Stimulated activated naive CD4-positive, alpha-beta T cell (primary cell): ENCODE results near the gene TMEM89.

Experiments
- DNase-seq, 6 experiments: peaks; one replicate each; lab custom pipeline; 2025; lab: John Stamatoyannopoulos, UW

TMEM89 gene

DNA sequence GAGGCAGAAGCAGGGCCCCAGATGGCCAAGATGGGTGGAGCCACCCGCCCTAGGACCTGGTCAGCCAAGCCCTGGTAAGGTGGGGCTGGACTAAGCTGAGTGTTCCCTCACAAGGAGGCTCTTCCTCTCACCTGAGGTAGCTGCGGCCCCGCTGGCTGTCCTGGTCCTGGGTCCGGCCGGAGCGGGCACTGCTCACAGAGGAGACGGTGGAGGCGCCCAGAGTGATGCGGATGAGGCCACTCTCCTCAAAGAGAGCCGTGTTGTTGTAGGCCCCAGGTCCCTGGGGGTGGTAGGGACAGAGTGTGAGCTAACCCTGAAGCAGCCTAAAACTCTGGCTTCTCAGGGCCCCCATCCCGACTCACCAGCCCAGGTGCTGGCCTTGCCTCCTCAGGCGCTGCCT is 21.0 kb upstream of the TMEM89 start:
- DNase-seq = no peak

DNA sequence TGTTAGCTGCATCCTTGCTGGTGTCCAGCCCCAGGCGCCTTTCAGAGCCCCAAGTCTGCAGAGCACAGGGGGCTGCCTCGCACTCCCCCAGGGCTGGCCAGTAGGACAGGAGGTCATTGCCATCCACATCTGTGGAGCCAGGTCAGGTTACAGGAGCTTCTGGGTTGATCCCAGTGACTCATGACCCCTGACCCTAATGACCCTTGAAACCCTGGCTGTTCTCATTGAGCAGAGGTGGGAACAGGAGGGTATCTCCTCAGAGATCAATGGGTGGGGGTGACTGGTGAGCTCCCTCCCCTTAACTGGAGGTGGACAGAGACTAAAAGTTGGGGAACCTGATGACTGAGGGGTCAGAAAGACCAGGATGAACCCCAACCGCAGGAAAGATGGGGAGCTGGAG is 19.8 kb upstream of the TMEM89 start:
- no peak for DNase-seq

DNA sequence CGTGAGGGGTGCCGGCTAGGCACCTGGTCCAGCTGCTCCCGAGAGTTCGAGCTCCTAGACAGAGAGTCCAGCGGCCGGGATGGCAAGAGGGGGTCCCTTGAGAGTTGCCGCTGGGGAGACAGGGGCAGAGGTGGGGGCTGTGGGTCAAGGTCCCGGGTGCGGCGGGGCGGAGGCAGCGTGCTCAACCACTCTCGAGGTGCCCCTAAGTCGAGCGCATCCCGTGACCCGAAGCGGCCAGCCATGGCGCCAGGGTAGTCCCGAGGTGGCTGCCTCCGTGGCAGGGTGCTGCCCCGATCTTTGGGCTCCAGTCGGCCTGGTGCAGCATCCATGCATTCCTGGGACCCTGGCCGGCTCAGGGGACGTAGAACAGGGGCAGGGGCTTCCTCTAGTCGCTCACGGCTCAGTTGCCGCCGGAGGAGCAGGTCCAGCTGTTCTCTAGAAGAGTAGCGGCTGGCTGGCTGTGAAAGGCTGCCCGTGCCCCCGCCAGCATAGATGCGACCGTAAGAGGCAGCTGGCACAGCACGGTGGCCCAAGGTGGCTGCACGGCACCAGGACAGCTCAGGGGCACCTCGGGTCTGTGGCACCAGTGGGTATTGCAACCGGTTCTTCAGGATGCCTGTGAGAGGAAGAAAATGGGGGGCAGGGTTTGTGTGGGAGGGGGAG is 18.5 kb upstream of the TMEM89 start:
- no peak for DNase-seq

DNA sequence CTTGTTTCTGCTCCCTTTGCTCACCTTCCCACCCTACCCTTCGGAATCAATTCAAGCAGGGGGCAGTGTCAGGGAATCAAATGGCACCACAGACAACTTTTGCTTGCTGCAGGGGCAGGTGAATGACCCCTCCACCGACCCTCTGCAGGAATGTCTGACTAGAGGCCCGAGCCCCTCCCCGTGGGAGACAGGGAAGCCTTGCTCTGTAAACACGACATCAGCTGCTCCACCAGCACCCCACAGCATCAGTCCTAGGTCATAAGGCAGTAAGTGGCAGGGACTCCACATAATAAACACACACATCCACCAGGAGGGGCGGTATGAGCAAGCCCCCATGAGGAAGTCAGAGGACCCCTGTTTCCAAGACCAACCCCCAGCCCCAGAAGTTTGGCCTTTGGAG is 15.7 kb upstream of the TMEM89 start:
- DNase-seq = no peak

DNA sequence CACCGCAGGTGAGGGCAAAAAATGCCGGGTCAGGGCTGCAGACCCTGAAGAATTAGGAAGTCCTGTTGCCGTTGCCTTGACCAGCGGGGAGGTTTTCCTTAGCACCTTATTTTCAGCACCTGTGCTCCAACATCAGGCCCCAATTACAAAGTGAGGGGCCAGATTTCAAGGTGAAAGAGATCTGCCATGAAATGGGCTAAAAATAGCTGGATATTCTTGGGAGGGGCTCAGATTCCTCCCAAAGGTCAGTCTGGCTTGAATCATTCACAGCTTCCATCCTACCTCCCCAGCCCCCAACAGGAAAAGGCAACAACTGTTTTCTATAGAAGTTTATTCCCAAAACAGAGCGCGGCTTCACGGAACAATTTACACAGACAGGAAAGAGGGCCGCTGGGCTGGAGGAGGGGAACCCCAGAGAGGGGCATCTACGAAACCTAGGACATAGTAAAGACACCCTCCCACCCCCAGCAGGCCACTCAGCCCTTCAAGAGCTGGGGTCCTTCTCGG is 14.6 kb upstream of the TMEM89 start:
- DNase-seq = no peak

DNA sequence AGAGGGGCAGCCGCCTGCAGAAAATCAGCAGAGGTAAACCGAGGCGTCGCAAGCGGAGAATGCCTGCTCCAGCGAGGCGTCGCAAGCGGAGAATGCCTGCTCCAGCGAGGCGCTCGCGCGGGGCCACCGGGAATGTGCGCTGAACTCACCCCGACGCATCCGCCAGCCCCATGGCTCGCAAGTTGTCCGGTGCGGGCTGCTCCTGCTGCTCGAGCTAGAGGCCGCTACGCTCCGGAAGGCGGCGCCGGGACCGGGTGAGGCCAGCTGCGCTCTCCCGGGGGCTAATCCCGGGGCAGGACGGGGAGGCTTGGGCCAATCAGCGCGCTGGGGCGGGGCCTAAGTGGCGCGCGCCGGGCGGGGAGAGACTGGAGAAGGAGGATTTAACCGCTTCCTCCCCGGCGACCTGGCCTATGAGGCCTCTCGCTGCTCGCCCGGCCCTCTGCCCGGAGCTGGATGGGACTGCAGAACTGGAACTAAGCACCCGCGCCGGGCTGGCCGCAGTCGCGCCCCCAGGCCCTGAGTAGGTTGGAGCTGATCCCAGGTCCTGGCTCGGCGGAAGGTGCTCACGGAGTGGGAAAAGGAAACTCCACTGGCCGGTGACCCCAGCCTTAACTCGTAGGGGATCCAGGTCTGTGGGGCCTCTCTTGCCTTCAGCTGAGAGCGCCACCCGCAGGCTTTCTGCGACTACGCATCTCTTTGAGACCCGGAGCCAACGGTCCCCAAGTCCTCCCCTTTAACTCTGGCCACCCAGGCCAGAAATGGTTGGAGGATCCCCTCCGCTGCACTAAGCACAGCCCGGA is 13.9 kb upstream of the TMEM89 start, which contains the start of gene SLC26A6:
SLC26A6 (minus strand) TSS at position 240 of the 800 bp plus-strand sequence; CDS start at position 172, 68 bp downstream.
- peak; percentile 79 to 92 (median 84) for DNase-seq

DNA sequence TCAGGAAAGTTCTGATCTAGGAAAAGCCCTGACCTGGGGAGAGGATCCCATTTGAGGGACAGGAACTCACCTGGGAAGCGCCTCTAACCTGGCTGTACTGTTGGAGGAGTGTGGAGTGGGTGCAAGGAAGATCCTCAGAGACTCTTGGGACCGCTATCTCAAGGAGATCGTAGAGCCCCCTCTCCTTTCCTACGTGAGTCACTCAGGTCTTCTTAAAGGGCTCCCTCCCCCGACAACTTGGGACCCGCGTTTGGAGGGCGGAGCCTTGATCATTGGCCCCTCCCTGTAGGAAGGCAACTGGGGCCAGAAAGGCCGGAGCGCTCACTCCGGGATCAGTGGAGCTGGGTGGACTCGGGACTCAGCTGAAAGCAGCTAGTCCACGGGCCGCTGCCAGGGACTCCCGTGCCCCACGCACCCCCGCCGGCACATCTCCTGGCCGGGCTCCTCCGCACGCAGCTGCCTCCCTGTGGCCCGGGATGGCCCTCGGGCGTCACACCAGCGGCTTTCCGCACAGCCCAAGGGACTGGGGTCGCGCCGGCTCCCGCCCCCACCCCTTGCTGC is 13.2 kb upstream of the TMEM89 start:
- DNase-seq = peak in 3 of 6 experiments; percentile 36 to 42 (median 37)

DNA sequence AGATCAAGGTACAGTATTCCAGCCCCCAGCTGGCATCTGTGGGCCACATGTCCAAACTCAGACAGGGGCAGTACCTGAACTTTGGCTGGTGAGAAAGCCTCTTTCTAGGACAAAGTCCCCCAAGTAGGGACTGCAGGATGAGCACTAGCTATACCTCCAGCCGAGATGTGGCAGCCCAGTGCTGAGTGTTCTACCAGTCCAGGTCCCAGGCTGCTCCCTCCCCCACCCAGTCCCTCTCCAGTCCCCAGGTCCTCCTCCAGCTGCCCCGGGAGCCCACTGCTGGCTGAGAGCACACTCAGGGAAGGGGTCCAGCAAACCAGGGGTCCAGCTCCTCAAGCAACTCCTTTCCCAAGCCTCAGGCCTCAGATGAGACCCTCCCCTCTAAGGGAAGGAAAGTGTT is 12.2 kb upstream of the TMEM89 start:
- no peak for DNase-seq

DNA sequence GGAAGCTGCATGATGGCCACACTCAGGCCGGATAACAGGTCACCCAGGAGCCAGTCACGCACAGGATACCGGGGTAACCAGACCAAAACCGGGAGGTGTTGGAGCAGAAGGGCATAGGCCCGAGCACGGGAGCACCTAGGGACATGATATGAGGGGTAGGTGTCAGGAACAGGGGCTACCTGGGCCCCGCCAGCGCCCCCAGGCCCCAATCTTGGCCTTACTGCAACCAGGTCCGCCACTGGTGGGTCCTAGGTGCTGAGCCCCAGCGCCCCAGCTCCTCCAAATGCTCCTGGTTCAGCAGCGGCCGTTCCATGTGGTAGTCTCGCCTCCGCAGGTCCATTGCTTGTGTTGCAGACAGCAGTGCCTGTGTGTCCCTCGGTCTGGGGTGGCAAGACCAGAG is 11.7 kb upstream of the TMEM89 start:
- no peak for DNase-seq

DNA sequence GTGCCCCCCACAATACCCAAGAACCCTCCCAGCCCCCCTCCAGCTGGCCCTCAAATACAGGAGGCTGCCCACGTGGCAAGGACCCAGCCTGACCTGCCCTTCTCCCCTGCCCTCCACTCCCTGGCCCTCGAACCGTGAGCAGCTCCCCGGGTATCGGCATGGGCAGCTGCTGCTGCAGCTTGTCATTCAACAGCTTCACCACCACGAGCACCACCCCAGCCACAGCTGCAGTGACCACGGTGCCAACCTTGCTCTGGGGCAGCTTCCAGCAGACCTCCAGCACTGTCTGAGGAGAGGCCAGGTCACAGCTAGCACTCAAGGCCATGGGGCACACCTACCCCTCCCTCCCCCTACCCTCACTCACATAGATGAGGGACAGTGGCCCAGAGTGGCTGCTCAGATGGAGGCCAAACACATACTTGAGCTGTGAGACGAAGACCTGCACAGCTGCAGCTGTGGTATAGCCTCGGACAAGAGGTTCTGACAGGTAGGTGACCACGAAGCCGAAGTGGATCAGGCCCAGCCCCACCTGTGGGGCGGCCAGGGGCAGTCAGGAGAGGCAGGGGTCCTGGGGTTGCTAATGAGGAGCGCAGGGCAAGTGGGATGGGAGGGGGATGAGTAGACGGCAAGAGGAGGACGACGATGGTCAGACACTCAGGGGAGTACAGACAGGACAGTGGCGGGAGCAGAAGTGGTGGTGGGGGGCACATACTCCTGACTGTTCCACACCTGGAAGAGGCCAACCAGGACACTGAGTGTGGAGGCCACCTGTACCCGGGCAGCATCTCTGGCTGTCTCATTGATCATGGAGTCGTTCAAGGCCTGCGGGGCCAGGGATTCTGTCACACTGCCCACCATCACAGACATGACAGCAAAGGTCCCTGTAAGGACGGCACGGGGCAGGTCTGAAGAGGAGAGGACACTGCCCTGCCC is 10.2 kb upstream of the TMEM89 start:
- DNase-seq = no peak

DNA sequence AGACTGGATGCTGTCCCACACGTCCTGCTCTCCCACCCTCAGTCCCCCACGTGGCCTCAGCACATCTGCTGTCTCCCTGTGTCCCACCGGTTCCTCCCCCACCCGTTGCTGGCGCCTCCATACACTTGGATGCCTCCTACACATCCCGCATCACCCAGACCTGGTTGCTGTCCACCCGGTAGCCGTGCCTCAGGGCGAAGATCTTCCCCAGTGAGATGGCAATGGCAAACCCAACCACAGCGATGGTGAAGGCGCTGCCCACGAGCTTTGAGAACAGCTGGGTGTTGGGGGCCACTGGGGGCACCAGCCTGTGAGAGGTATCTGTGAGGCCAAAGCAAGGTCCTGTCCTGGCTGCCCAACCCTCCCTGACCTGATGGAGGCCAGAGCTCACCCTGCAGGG is 9.3 kb upstream of the TMEM89 start:
- DNase-seq = no peak

DNA sequence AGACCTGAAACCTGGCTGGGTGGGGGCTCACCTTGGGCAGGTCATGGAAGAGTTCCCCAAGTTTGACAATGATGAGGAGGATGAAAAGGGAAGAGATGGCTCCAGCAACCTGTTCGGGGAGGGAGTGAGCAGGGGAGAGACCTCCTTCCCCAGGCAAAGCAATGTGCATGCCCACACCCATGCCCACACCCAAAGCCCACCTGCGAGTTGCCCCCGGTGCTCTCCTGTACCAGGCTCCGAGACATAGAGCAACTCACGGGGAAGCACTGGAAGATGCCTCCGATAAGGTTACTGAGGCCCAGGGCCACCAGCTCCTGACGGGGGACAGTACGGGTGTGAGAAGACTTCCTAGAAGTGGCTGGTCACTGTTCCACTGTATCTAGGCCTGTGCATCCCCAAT is 8.8 kb upstream of the TMEM89 start:
- no peak for DNase-seq

DNA sequence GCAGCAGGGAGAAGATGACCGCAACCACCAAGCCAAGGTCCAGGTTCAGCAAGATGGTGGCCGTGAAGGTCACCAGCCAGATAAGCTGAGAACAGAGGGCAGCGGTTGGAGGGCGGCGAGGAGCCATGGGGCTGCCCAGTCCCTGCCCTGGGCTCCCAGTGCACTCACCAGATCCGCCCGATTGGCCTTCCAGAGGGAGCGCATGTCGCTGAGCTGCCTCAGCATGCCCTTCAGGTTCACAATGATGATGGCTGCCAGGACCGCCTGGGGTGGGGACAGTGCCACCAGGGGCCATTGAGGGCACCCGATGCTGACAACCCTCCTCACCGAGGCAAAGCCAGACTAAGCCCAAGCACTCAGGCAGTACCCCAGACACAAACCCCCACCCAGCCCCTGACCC is 8.3 kb upstream of the TMEM89 start:
- DNase-seq = no peak

DNA sequence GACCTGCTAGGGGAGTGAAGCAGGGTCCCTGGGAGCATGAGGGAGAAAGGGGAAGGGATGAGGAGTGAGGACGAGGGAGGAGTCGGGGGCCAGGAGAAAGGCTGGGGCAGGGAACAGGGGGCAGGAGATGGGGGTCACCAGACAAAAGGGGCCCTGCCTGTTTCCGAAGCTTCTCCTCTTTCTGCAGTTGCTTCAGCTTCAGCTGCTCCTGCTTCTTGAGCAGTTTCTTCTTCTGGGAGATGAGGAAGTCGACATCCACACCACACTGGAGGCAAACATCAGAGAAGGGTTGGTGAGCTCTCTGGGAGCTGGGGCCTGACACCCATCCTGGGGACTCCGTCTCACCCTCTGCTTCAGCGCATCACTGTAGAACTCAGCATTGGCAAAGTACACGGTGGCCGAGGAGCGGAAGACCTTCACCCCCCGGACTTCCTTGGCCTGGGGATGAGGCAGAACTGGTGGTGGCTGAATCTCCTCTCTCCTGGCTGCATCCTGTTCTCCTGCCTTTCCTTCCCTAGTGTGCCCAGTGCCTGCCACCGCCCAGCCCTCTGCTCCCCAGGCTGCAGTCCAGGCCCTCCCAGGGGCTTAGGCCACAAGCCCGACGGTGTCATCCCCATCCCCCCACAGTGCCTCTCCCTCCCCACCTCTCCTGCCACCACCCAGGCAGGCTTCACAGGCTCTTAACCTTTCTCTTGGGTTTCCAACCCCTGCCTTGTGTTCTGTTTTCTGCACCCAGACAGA is 6.9 kb upstream of the TMEM89 start:
- DNase-seq = no peak

DNA sequence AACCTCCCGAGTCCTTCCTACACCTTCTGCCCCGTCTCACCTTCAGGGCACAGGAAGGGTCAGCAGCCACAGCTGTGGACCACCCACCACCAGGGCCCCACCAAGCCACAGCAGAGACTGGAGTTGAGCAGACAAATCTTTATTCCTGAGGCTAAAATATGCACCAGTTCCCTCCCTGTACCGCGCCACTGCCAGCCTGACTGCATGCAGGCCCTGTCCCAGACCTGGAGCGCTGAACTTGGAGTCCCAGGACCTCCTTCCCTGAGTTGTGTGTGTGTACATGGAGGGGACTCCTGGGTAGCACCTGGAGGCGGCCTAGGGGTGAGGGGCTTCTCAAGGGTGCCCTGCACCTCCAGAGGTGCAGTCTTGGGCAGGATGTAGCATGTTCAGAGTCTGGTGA is 4.0 kb upstream of the TMEM89 start:
- no peak for DNase-seq

DNA sequence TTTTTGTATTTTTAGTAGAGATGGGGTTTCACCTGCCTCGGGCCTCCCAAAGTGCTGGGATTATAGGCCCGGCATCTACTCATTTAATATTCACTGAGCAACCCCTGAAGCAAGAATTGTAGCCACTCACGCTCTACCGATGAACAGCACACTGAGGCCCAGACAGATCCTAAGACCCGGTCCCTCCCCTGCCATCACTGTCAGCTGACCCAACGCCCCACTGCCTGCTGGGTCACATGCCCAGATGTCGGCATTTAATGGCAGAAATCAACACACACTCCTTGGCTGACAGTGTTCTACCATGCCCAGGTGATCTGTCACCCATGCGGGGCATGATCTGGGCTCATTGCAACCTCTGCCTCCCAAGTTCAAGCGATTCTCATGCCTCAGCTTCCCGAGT is 3.2 kb upstream of the TMEM89 start:
- no peak for DNase-seq

DNA sequence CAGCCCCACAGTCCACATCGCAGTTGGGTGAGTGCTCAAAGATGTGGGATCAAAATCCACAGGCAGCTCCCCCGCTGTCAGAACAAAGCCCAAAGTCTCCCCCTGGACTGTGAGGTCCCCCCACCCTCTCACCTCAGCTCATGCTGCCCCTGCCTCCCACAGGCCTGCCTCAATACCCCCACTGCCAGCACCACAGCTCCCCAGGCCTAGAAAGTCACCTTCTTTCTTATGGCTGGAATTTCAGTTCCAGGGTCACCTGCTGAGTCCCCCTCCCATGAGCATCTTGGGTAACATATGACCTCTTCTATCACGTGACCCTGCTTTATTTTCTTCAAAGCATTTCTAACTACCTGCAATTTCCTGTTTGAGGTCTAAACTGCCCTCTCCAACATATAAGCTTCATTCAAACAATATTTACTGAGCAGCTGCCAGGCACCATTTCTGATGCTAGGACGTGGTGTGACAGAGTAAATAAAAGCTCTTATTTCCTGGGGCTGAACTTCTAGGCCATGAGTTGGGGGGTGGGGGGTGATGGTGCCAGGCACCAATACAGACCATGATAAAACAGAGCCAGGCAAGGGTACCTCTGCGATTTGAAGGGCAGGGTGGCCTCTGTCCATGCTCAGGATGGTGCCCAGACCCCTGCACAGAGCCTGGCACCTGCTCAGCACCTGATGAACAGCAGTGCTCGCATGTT is 2.4 kb upstream of the TMEM89 start:
- no peak for DNase-seq

DNA sequence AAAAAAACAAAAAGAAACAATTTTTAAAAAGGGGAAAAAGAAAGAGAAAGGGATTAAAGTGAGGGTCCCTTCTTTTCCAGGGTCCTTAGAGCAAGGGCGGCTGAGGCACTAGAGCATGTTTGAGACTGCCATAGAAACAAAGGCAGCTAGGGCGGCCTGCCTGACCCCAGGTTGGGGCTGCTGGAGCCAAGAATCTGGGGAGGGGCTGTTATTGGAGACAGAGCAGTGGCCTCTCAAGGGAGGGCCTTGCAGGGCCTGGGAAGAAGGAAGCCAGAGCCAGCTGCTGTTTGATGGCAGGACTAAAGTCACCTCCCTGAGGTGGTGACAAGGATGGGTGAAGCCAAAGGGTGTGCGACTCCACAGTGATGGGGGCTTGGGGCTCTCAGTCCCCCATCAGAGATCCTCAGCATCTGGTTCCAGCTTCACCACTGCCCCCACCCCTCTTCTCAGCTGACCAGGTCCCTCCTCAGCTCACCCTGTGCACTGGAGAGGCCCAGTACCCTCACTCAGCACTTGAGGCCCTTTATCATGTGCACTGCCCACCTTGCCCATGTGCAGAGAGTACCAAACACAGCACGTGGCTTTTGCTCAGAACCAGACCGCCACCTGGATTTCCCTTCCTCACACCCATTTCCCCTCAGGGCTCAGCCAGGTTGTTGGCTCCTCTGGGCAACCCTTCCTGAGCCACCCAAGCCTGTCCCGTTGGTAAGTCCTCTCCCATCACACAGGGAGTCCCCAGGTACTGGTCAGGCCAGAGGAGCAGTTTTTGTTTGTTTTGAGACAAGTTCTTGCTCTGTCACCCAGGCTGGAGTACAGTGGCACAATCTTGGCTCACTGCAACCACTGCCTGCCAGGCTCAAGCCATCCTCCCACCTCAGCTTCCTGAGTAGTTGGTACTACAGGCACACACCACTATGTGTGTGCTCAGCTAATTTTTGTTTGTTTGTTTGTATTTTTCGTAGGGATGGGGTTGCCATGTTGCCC is 1.7 kb downstream of the TMEM89 start:
- no peak for DNase-seq

DNA sequence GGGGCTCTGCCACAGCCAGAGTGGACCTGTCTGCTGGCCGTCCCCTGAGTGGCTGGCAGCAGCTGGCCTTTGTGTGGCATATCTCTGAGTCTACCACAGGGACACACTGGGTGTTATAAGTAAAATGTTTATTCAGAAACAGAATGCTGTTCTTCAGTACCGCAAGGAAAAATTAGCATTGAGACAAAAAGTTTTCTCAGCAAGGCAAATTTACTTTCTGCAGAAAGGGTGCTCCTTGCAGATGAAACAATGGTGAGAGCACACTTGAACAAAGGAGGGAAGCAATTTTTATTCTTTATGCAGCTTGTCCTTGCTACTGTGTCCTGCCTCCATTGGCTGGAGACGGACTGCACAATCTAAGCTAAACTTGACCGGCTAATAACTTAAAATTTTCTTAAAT is 4.0 kb downstream of the TMEM89 start:
- DNase-seq = no peak
